ENCODE measurements around the gene NMNAT2. TPM values are rescaled to one million over a fixed set of nuclear protein-coding genes. Genes with fewer than 3 reads are reported as not detected.
"Not testable (repeated sequence)": the region's sequence is repeated elsewhere in the genome, so short reads cannot be mapped to it uniquely, and the experiment has no call there.

The NMNAT2 gene
- total RNA-seq, 6 donors from 2014 or later: 0.13 to 0.72 (median 0.17) TPM; not detected in 2

GRCh38 chr1:183277821-183278738 is 140.1 kb downstream of the NMNAT2 start:
- H3K9me3 ChIP-seq: no peaks in the 10 kb centered on the region
- H3K27me3 ChIP-seq: no peaks in the 10 kb centered on the region
- ATAC-seq (ENCODE audit: low FRiP score in 2 of 2) (no peak), DNase-seq (no peak)
- WGBS, 2 donors: 78 to 82% methylated on average over 7 of the region's 7 CpGs
- H3K4me1 ChIP-seq: peaks cover 18 to 31% (median 24%) of the 10 kb centered on the region in 4 donors
- no peak for TF ChIP-seq CTCF (IDR thresholded peaks at IDR 0.05)
- TF ChIP-seq EP300 (IDR thresholded peaks at IDR 0.05): no peak
- no peak for TF ChIP-seq POLR2AphosphoS5 (IDR thresholded peaks at IDR 0.05)
- no peak for TF ChIP-seq POLR2A (IDR thresholded peaks at IDR 0.05)
- no peak overlapping the region for H3K4me3 ChIP-seq
- peak overlapping the region in 3 of 4 donors; percentile 80 to 87 (median 87) for H3K27ac ChIP-seq
- H3K36me3 ChIP-seq: no peaks in the 10 kb centered on the region

- no peak overlapping the region for H3K4me3 ChIP-seq
- no peaks in the 10 kb centered on the region for H3K9me3 ChIP-seq
- ATAC-seq (ENCODE audit: low FRiP score in 2 of 2) (no peak), DNase-seq (no peak)
- H3K27ac ChIP-seq: no peak overlapping the region
- H3K4me1 ChIP-seq: peaks cover 13 to 23% (median 18%) of the 10 kb centered on the region in 4 donors
- H3K36me3 ChIP-seq: no peaks in the 10 kb centered on the region
- WGBS, 2 donors: 85 to 92% methylated on average over 7 to 9 of the region's 9 CpGs
- no peak for TF ChIP-seq CTCF (IDR thresholded peaks at IDR 0.05)
- TF ChIP-seq POLR2A (IDR thresholded peaks at IDR 0.05): no peak
- TF ChIP-seq POLR2AphosphoS5 (IDR thresholded peaks at IDR 0.05): no peak
- TF ChIP-seq EP300 (IDR thresholded peaks at IDR 0.05): no peak
- no peaks in the 10 kb centered on the region for H3K27me3 ChIP-seq
Observed at GRCh38 chr1:183276386-183277080, 141.6 kb downstream of the NMNAT2 start.

- no peaks in the 10 kb centered on the region for H3K9me3 ChIP-seq
- H3K27me3 ChIP-seq: no peaks in the 10 kb centered on the region
- TF ChIP-seq POLR2AphosphoS5 (IDR thresholded peaks at IDR 0.05) (no peak), POLR2A (IDR thresholded peaks at IDR 0.05) (no peak), EP300 (IDR thresholded peaks at IDR 0.05) (no peak), CTCF (IDR thresholded peaks at IDR 0.05) (no peak)
- H3K4me3 ChIP-seq: no peak overlapping the region
- WGBS, 2 donors: 81 to 89% methylated on average over 3 of the region's 3 CpGs
- ATAC-seq (ENCODE audit: low FRiP score in 2 of 2) (no peak), DNase-seq (no peak)
- H3K36me3 ChIP-seq: no peaks in the 10 kb centered on the region
- H3K27ac ChIP-seq: no peak overlapping the region
- H3K4me1 ChIP-seq: peaks cover 13 to 16% (median 14%) of the 10 kb centered on the region in 4 donors
Observed at GRCh38 chr1:183275322-183275721, 142.9 kb downstream of the NMNAT2 start.

GRCh38 chr1:183274836-183275235 is 143.3 kb downstream of the NMNAT2 start:
- no peaks in the 10 kb centered on the region for H3K9me3 ChIP-seq
- H3K27me3 ChIP-seq: no peaks in the 10 kb centered on the region
- no peak for TF ChIP-seq EP300 (IDR thresholded peaks at IDR 0.05)
- no peak for TF ChIP-seq POLR2A (IDR thresholded peaks at IDR 0.05)
- no peak for TF ChIP-seq POLR2AphosphoS5 (IDR thresholded peaks at IDR 0.05)
- no peak for TF ChIP-seq CTCF (IDR thresholded peaks at IDR 0.05)
- H3K27ac ChIP-seq: no peak overlapping the region
- ATAC-seq (ENCODE audit: low FRiP score in 2 of 2) (no peak), DNase-seq (no peak)
- H3K4me3 ChIP-seq: no peak overlapping the region
- peaks cover 9 to 15% (median 13%) of the 10 kb centered on the region in 4 donors for H3K4me1 ChIP-seq
- WGBS, 2 donors: 92 to 96% methylated on average over 3 of the region's 3 CpGs
- no peaks in the 10 kb centered on the region for H3K36me3 ChIP-seq

GRCh38 chr1:183273984-183274383 is 144.2 kb downstream of the NMNAT2 start:
- H3K4me3 ChIP-seq; H3K9me3 ChIP-seq; H3K4me1 ChIP-seq; H3K36me3 ChIP-seq; H3K27me3 ChIP-seq; H3K27ac ChIP-seq; ATAC-seq (ENCODE audit: low FRiP score in 2 of 2); DNase-seq: not testable (repeated sequence)
- 94 to 97% methylated on average over 4 of the region's 4 CpGs for WGBS, 2 donors

Data from upper lobe of left lung (tissue), 6 donors.